ENCODE results near the gene METTL17. TPM values are rescaled to one million over a fixed set of nuclear protein-coding genes. Genes with fewer than 3 reads are reported as not detected.

METTL17 gene
- total RNA-seq, 1 donor, result 34.5 TPM

DNA sequence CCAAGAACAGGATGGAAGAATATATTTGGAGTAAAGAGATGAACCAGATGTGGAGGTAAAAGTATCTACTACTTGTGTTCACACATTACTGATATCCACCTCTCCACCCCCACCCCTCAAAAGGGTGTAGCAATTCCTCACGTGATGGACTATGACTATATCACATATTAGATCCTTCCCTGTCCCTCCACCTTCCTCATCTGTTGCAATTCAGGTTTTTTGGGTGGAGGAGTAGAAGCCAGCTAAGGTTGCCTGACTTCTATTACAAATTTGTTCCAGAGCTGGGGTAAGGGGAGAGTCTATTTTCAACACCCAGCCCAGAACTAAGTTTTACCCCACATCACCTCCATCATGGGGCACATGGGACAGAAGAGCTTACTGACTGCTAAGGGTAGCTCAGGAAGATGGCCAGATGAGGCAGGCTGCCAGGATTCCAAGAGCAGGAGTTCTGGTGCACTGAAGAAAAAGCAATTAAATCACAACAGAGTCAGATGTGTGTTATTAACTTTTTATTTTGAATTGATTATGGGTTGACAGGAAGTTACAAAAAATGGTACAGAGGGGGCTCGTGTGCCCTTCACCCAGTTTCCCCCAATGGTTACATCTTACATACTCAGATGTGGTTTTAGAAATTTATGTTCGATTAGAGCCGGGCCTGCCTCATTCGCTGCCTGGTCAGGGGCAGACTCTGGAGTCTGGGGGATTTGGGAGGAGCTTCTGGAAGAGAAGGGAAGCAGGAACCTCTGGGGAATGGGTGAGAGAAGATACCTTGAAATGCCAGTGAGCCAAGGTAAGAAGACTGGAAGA lies 42.7 kb downstream of the METTL17 start:
- no peak overlapping the region for H3K4me3 ChIP-seq (ENCODE audit: low read depth, low read length)
- no peak for TF ChIP-seq CTCF (IDR thresholded peaks at IDR 0.05; ENCODE audit: insufficient read depth, low read depth, low read length)
- no peak for DNase-seq (ENCODE audit: low read depth)

DNA sequence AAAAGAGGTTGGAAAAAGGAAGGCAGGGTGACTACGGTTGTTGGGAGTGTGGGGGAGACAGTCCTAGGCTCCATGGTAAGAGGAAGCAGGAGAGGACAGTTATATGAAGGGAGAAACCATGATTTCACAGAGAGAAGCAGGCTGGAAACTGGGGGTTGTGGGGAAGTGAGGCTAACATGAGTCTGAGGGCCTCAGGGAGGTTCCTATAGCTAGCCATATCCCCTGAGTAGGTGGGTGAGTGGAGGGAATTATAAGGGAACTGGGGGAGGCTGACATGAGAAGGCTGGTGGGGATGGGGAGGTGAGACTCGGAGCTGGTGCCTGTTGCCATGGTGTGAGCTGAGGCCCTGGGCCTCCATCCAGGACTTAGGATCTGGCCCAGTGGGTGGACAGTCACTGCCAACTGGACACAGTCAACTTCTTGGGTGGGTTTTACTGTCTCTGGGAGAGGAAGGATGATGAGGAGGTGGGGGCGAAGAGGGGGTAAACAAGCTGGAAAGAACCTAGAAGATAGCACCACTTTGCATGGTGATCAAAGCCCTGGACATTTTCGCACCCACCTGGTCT lies 43.4 kb downstream of the METTL17 start:
- TF ChIP-seq CTCF (IDR thresholded peaks at IDR 0.05; ENCODE audit: insufficient read depth, low read depth, low read length), result no peak
- no peak overlapping the region for H3K4me3 ChIP-seq (ENCODE audit: low read depth, low read length)
- no peak for DNase-seq (ENCODE audit: low read depth)

- no peak within 1 kb of the TSS for H3K4me3 ChIP-seq (ENCODE audit: low read depth, low read length)
- DNase-seq (ENCODE audit: low read depth), result no peak
- no peak for TF ChIP-seq CTCF (IDR thresholded peaks at IDR 0.05; ENCODE audit: insufficient read depth, low read depth, low read length)
Measured at GRCh38 chr14:21034707-21035106, 44.9 kb downstream of the METTL17 start, which contains the start of gene RNASE13. Gene RNASE13, minus strand, starts transcription at chr14:21034807. Its CDS starts 519 bp downstream, at chr14:21034288.

DNA sequence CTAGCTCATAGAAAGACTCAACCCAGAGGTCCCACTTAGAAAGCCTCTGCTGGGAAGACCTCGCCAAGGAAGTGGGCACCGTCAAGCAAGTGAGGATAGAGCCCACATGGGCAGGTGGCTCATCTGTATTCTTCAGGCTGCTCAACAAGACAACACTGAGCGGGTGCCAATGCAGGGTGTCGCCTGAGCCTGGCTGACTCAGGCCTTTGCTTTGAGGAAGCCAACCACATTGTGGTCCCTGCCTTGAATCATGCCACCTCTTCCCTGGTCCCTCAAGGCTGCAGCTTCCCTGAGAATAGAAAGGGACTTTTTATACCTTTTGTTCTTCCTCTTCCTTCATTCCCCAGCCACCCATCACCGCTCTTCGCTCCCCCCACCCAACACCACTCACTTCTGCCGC lies 47.0 kb downstream of the METTL17 start:
- DNase-seq (ENCODE audit: low read depth), result no peak
- TF ChIP-seq CTCF (IDR thresholded peaks at IDR 0.05; ENCODE audit: insufficient read depth, low read depth, low read length), result no peak
- no peak overlapping the region for H3K4me3 ChIP-seq (ENCODE audit: low read depth, low read length)

- no peak for DNase-seq (ENCODE audit: low read depth)
- no peak overlapping the region for H3K4me3 ChIP-seq (ENCODE audit: low read depth, low read length)
- TF ChIP-seq CTCF (IDR thresholded peaks at IDR 0.05; ENCODE audit: insufficient read depth, low read depth, low read length), result no peak
Measured at GRCh38 chr14:21037156-21037555, 47.4 kb downstream of the METTL17 start.

- no peak overlapping the region for H3K4me3 ChIP-seq (ENCODE audit: low read depth, low read length)
- TF ChIP-seq CTCF (IDR thresholded peaks at IDR 0.05; ENCODE audit: insufficient read depth, low read depth, low read length), result no peak
- DNase-seq (ENCODE audit: low read depth), result peak; percentile 67
Measured at GRCh38 chr14:21038441-21039422, 49.0 kb downstream of the METTL17 start.

All from fibroblast of villous mesenchyme (primary cell).